ENCODE measurements around the gene MYOT.

DNA sequence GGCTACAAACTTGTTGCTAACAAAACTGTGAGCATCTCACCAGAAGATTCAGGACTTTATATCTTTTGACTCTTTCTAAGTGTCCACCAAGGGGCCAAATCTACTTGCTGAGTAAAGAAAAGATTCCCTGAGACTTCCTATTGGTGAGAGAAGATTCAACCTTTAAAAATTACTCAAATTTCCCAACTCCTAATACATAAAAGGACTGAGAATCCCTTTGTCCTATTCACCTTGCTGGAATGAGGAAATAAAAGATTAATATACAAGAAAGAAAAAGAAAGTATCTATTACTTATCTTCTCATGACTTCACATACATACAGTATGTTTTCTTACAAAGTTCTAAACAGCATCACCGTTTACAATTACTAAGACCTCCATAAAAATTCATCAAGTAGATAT is 47.9 kb upstream of the MYOT start:
- TF ChIP-seq CTCF (IDR thresholded peaks at IDR 0.05): no peak
- no peak for TF ChIP-seq POLR2A (IDR thresholded peaks at IDR 0.05)

Measured in ovary (tissue), 3 donors.